GM19372 (cell line): ENCODE results near the gene ALDH2.
"Not testable (repeated sequence)": the region's sequence is repeated elsewhere in the genome, so short reads cannot be mapped to it uniquely, and the experiment has no call there.

Experiments
- ATAC-seq: cut with Tn5 transposase; IDR thresholded peaks from one replicate; pipeline ENCODE4 v1.9.1; 2021; ENCODE audit warnings: mild to moderate bottlenecking, low read depth, moderate library complexity; ENCODE audit not compliant: unreplicated experiment

Gene ALDH2

GRCh38 chr12:111822886-111823285 lies 56.2 kb downstream of the ALDH2 start:
- ATAC-seq = no peak

GRCh38 chr12:111823891-111824290 lies 57.2 kb downstream of the ALDH2 start:
- ATAC-seq = no peak

- not testable (repeated sequence) for ATAC-seq
Measured at GRCh38 chr12:111824312-111824711, 57.6 kb downstream of the ALDH2 start.

- ATAC-seq = no peak
Measured at GRCh38 chr12:111825509-111825908, 58.8 kb downstream of the ALDH2 start.

GRCh38 chr12:111826316-111826715 lies 59.6 kb downstream of the ALDH2 start:
- ATAC-seq = no peak

GRCh38 chr12:111826992-111827391 lies 60.3 kb downstream of the ALDH2 start:
- ATAC-seq = no peak

GRCh38 chr12:111827907-111828306 lies 61.2 kb downstream of the ALDH2 start:
- no peak for ATAC-seq

- no peak for ATAC-seq
Measured at GRCh38 chr12:111828338-111828979, 61.7 kb downstream of the ALDH2 start.

GRCh38 chr12:111829635-111830034 lies 62.9 kb downstream of the ALDH2 start:
- ATAC-seq = not testable (repeated sequence)

GRCh38 chr12:111834740-111835386 lies 68.1 kb downstream of the ALDH2 start:
- not testable (repeated sequence) for ATAC-seq

GRCh38 chr12:111835531-111836181 lies 68.9 kb downstream of the ALDH2 start:
- not testable (repeated sequence) for ATAC-seq

GRCh38 chr12:111838353-111838752 lies 71.6 kb downstream of the ALDH2 start:
- no peak for ATAC-seq

- no peak for ATAC-seq
Measured at GRCh38 chr12:111840807-111841206, 74.1 kb downstream of the ALDH2 start.

- ATAC-seq = no peak
Measured at GRCh38 chr12:111841236-111841749, 74.6 kb downstream of the ALDH2 start.

- peak; percentile 71 for ATAC-seq
Measured at GRCh38 chr12:111841750-111842555, 75.2 kb downstream of the ALDH2 start, which contains the start of gene MAPKAPK5. MAPKAPK5 (plus strand) TSS chr12:111842228; CDS start chr12:111842734, 506 bp downstream.

GRCh38 chr12:111842556-111843396 lies 76.0 kb downstream of the ALDH2 start:
- peak; percentile 13 for ATAC-seq

GRCh38 chr12:111846016-111846415 lies 79.3 kb downstream of the ALDH2 start:
- ATAC-seq = no peak

GRCh38 chr12:111850526-111850925 lies 83.8 kb downstream of the ALDH2 start:
- ATAC-seq = no peak

GRCh38 chr12:111858186-111858585 lies 91.5 kb downstream of the ALDH2 start:
- ATAC-seq = no peak

GRCh38 chr12:111858778-111859177 lies 92.0 kb downstream of the ALDH2 start:
- ATAC-seq = no peak
